Stomach (tissue), 4 donors: ENCODE measurements around the gene CRACDL.

Experiments
- CTCF ChIP-seq, 7 experiments: fragments of 450-650 bp in 4 of 7; fragments of 200-600 bp in 3 of 7; sonication (generic) in 3 of 7; IDR thresholded peaks; one replicate each; pipeline ENCODE4 v1.5.1; 2016 to 2019; ENCODE audit warnings: antibody characterized with exemption in 7 of 7, control low read depth in 2 of 7, mild to moderate bottlenecking in 1 of 7
- EP300 ChIP-seq: sonication (generic); formaldehyde crosslinking; IDR thresholded peaks from one replicate; pipeline ENCODE4 v1.6.1; 2017; ENCODE audit warnings: antibody characterized with exemption
- POLR2A ChIP-seq, 4 donors: fragments of 450-650 bp; IDR thresholded peaks; one replicate each; pipeline ENCODE4 v1.6.1; 2016; ENCODE audit warnings: antibody characterized with exemption in 4 of 4, control low read depth in 2 of 4, mild to moderate bottlenecking in 1 of 4, moderate library complexity in 1 of 4
- POLR2AphosphoS5 ChIP-seq, 3 donors: sonication (generic); formaldehyde crosslinking; IDR thresholded peaks; one replicate each; pipeline ENCODE4 v1.6.1; 2016; ENCODE audit warnings: antibody characterized with exemption in 3 of 3

DNA sequence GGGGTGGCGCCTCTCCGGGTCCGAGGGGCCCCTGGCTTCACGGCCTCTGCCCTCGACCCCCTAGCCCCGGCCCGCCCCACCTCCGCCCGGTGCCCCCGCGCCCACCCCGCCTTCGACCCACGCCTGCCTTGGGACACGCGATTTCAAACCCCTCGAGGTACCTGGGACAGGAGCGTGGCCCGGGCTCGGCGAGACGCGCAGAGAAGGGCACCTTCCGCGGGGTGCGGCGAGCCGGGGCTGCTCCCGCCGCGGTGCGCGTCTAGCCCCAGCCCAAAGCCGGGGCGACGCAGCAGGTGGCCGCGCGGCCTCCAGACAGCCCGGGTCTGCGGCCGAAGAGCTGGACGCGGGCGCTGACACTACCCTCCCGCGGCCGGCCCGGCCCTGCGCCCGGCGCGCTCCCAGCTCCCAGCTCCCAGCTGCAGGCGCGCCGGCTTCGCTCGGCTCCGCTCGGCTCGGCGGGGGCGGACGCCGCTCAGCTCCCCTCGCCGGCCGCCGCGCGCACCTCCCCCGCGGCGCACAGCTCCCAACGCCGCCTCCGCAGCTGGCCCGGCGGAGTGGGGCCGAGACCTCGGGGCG is at the start of gene CRACDL:
- TF ChIP-seq POLR2A (IDR thresholded peaks at IDR 0.05) (no peak), CTCF (IDR thresholded peaks at IDR 0.05) (no peak), POLR2AphosphoS5 (IDR thresholded peaks at IDR 0.05) (no peak), EP300 (no peak)
